Esophagus (tissue), 2 donors: ENCODE data around the gene PAM. TPM values are rescaled to one million over a fixed set of nuclear protein-coding genes. Genes with fewer than 3 reads are reported as not detected.

ENCODE experiments used
- H3K27ac ChIP-seq, 2 donors: one replicate each; pipeline ENCODE4 v1.5.1; 2013; ENCODE audit warnings: low read depth in 2 of 2, mild to moderate bottlenecking in 2 of 2, inconsistent platforms in 1 of 2, low read length in 1 of 2, moderate library complexity in 1 of 2
- H3K27me3 ChIP-seq, 2 donors: one replicate each; pipeline ENCODE4 v1.6.1; 2013; ENCODE audit warnings: low read length in 2 of 2, control low read depth in 1 of 2, mild to moderate bottlenecking in 1 of 2; ENCODE audit not compliant: insufficient read depth in 2 of 2, control insufficient read depth in 1 of 2
- H3K36me3 ChIP-seq, 2 donors: one replicate each; pipeline ENCODE4 v1.6.1; 2013; ENCODE audit warnings: low read length in 1 of 2; ENCODE audit not compliant: control insufficient read depth in 2 of 2, insufficient read depth in 2 of 2
- H3K4me1 ChIP-seq, 2 donors: one replicate each; pipeline ENCODE4 v1.6.1; 2013; ENCODE audit warnings: low read length in 1 of 2; ENCODE audit not compliant: control insufficient read depth in 2 of 2, insufficient read depth in 2 of 2
- H3K4me3 ChIP-seq, 2 donors: one replicate each; pipeline ENCODE4 v1.5.1; 2013; ENCODE audit warnings: low read length in 2 of 2, mild to moderate bottlenecking in 2 of 2, low read depth in 1 of 2, moderate library complexity in 1 of 2
- H3K9me3 ChIP-seq, 2 donors: one replicate each; pipeline ENCODE4 v1.6.1; 2013; ENCODE audit warnings: mild to moderate bottlenecking in 2 of 2, low read depth in 1 of 2, low read length in 1 of 2, moderate library complexity in 1 of 2; ENCODE audit not compliant: control insufficient read depth in 2 of 2, insufficient read depth in 1 of 2
- WGBS, 2 donors: extraction: QIAGEN DNeasy Blood & Tissue Kit; methylation state at CpG; one replicate each; pipeline ENCODE4 v1.1.7; 2013; 5-methylcytosine and 5-hydroxymethylcytosine counted together
- polyA plus RNA-seq, 2 donors: library from polyadenylated mRNA; stranded (reverse); fragments of 200-250 nt; gene quantifications; one replicate each; pipeline ENCODE4 v1.2.3, GENCODE V29; 2013
- donor health status: healthy with polysubstance abuse.
- donor health status: Bipolar disorder and iron deficiency.

Gene PAM
- polyA plus RNA-seq, 2 donors: 23.8 to 30.9 TPM

DNA sequence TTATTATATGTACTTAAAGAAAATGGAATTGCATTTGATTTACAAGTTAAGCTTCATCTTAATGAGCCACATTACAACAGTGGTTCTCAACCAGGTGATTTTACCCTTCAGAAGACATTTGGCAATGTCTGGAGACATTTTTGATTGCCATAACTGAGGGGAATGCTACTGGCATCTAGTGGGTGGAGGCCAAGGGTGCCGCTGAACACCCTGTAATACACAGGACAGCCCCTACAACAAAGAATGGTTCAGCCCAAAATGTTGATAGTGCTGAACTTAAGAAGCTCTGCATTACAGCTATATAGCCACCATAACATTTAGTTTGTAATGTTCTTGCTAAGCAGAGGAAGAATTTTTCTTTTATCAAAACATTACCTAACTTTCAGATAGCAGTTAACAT lies 103.1 kb downstream of the PAM start:
- Histone ChIP-seq H3K9me3 (no peaks in the 10 kb centered on the region), H3K36me3 (no peaks in the 10 kb centered on the region), H3K4me3 (no peak overlapping the region), H3K27me3 (no peaks in the 10 kb centered on the region), H3K27ac (no peak overlapping the region), H3K4me1 (no peaks in the 10 kb centered on the region)
- WGBS, 2 donors: 96 to 97% methylated on average over 1 of the region's 1 CpG

DNA sequence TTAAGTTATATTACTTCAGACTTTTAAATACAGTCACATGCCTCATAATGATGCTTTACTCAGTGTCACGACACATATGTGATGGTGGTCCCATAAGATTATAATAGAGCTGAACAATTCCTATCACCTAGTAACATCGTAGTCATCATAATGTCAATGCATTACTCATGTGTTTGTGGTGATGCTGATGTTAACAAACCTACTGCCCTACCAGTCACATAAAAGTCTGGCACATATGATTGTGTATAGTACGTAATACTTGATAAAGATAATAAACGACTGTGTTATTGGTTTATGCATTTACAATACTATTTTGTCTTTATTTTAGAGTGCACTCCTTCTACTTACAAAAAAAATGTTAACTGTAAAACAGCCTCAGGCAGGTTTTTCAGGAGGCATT lies 103.7 kb downstream of the PAM start:
- H3K27me3 ChIP-seq: no peaks in the 10 kb centered on the region
- H3K4me1 ChIP-seq: no peaks in the 10 kb centered on the region
- H3K4me3 ChIP-seq: no peak overlapping the region
- no peaks in the 10 kb centered on the region for H3K9me3 ChIP-seq
- H3K36me3 ChIP-seq: no peaks in the 10 kb centered on the region
- WGBS, 2 donors: 73 to 78% methylated on average over 4 of the region's 4 CpGs
- no peak overlapping the region for H3K27ac ChIP-seq

DNA sequence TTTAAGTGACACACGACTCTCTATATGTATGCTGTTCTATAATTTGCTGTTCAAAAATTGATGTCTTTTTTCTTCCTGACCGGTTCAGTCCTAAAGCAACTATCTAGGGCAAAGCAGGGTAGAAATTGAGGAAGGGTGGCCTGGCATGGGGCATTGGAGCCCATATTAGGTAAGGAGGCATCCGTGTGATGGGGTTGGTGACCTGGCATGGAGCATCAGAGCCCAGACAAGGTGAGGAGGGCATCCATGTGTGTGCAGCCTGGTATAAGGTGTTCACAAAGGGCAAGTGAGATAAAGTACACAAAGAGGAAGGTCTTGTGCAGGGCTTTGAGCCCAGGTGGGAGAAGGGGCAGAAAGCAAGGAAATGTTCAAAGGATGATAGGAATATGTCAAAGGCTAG lies 104.9 kb downstream of the PAM start:
- H3K27me3 ChIP-seq: no peaks in the 10 kb centered on the region
- no peak overlapping the region for H3K4me3 ChIP-seq
- H3K9me3 ChIP-seq: no peaks in the 10 kb centered on the region
- H3K36me3 ChIP-seq: no peaks in the 10 kb centered on the region
- H3K27ac ChIP-seq: no peak overlapping the region
- 93 to 99% methylated on average over 3 of the region's 3 CpGs for WGBS, 2 donors
- H3K4me1 ChIP-seq: no peaks in the 10 kb centered on the region

DNA sequence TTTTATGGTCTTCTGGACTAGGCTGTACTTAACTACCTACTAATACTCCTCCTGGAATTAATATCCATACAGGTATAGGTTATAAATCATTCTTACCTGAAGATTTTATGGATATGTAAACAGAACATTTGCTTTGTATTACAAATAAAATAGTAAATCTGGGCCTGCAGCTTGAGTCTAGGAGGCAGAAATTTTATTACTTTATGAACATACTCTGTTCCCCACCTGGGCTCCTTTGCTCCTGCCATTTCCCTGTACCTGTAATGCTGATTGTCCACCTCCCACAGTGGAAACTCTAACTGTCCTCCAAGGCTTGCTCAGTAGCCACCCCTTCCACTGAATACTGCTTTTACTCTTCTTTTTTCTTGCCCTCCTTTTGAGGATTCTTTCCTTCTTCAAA lies 108.0 kb downstream of the PAM start:
- Histone ChIP-seq H3K9me3 (no peaks in the 10 kb centered on the region), H3K36me3 (no peaks in the 10 kb centered on the region), H3K4me1 (no peaks in the 10 kb centered on the region), H3K27ac (no peak overlapping the region), H3K4me3 (no peak overlapping the region), H3K27me3 (no peaks in the 10 kb centered on the region)

DNA sequence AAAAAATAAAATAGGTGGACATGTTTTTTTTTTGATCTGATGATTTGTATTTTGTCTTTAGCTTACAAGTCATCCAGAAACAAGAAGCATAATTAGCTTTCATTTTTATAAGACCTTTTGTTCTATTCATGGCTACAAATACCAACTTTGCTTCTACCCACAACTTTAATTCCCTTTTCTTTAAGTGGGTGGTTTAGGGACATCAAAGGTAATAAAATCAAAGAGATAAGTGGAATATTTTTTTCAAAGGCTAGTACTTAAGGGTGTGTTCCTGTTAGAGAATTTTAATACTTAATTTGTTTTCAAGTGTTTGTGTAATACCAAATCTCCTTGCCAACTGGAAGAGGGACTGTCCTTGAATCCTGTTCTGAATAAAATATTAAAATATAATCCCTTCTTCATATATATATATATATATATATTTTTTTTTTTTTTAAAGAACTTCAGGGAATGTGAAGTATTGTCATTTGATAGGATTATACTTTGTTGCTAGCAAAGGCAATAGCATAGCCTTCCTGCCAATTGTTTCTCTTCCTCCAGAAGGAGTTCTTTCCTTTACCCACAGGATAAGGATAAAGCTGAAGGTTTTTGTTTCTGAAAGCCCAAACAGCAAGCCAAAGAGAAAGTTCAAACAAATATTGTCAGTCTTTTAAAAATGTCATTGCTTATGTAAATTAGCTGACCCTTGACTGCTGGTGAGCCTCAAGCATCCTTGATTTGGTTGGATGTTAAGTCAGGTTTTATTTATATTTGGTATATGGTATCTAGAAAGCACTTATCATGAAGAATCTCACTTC lies 108.9 kb downstream of the PAM start:
- Histone ChIP-seq H3K27me3 (no peaks in the 10 kb centered on the region), H3K4me3 (no peak overlapping the region), H3K36me3 (no peaks in the 10 kb centered on the region), H3K9me3 (no peaks in the 10 kb centered on the region), H3K4me1 (no peaks in the 10 kb centered on the region), H3K27ac (no peak overlapping the region)

DNA sequence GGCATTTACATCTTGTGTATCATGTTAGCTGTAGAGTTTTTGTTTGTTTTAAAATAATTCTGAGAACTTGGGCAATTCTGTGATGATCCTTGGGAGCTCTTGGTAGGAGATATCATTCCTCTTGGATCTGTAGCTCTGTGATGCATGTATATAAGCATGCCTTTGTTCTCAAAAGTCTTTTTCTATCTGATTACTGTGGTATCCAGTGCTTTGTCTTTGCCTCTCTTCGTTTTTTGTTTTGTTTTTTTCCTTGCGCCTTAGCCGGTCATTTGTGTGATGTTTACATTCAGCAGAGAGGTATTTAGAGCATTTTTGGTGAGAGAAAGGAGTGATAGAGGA lies 110.0 kb downstream of the PAM start:
- WGBS, 2 donors: 27 to 42% methylated on average over 3 of the region's 3 CpGs
- Histone ChIP-seq H3K36me3 (no peaks in the 10 kb centered on the region), H3K4me3 (peak overlapping the region in 1 of 2 donors; percentile 59), H3K27ac (peak overlapping the region in 1 of 2 donors; percentile 72), H3K4me1 (no peaks in the 10 kb centered on the region), H3K9me3 (no peaks in the 10 kb centered on the region), H3K27me3 (no peaks in the 10 kb centered on the region)

DNA sequence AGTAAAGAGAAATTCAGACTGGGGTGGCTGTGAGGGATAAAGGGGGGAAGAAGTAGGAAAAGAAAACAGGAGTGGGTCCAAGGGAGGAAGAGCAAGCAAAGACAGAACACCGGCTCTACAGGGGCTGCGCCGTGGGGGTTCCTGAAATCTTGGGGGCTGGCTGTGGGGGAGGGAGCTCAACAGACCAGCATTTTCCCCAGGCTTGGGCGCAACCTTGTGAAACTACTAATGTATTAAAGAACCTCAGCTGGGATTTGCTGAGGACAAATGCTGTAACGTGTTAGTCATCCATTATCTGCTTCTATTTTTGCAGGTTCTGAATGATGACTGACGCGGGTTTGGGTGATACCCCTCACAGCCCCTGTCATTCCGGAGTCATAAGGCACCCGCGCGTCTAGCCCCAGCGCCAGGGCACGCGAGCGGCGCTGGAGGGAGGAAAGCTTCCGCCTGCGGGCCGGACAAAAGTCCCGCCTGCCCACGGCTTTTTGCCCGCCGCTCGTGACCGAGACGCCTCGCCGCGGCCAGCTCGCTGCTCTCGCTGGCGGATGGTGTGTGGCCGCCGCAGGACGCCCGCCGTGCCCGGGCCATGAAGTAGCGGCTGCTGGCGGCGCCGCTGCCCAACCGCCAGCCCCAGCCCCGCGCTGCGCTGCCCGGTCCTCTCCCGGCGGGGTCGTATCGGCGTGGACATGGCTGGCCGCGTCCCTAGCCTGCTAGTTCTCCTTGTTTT lies 110.6 kb downstream of the PAM start:
- 1 to 2% methylated on average over 54 of the region's 54 CpGs for WGBS, 2 donors
- peak overlapping the region; percentile 52 to 59 for H3K4me3 ChIP-seq

DNA sequence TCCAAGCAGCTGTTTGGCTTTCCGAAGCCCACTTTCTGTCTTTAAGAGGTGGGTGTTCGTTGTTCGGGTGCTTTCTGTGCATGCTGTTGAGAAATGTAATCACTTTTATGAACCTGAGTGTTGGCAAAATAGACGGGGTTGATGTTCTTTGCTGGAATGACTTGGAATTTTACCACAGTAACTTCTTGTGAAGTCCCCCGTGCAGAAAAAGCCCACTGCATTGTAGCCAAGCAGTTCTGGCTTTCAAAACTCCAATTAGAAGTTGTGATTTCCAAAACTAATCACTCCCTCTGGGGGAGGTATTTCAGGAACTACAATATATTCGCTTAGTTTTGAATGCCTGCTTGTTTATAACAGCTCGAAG lies 111.1 kb downstream of the PAM start:
- 4 to 5% methylated on average over 7 of the region's 7 CpGs for WGBS, 2 donors
- H3K4me1 ChIP-seq: no peaks in the 10 kb centered on the region
- H3K27me3 ChIP-seq: no peaks in the 10 kb centered on the region
- peak overlapping the region; percentile 52 to 59 for H3K4me3 ChIP-seq
- no peaks in the 10 kb centered on the region for H3K36me3 ChIP-seq
- H3K27ac ChIP-seq: peak overlapping the region; percentile 72 to 86
- no peaks in the 10 kb centered on the region for H3K9me3 ChIP-seq

More for the DNA sequence above, 110.6 kb downstream of the PAM start:
- H3K36me3 ChIP-seq: no peaks in the 10 kb centered on the region
- no peaks in the 10 kb centered on the region for H3K4me1 ChIP-seq
- H3K9me3 ChIP-seq: no peaks in the 10 kb centered on the region
- peak overlapping the region; percentile 72 to 86 for H3K27ac ChIP-seq
- no peaks in the 10 kb centered on the region for H3K27me3 ChIP-seq

DNA sequence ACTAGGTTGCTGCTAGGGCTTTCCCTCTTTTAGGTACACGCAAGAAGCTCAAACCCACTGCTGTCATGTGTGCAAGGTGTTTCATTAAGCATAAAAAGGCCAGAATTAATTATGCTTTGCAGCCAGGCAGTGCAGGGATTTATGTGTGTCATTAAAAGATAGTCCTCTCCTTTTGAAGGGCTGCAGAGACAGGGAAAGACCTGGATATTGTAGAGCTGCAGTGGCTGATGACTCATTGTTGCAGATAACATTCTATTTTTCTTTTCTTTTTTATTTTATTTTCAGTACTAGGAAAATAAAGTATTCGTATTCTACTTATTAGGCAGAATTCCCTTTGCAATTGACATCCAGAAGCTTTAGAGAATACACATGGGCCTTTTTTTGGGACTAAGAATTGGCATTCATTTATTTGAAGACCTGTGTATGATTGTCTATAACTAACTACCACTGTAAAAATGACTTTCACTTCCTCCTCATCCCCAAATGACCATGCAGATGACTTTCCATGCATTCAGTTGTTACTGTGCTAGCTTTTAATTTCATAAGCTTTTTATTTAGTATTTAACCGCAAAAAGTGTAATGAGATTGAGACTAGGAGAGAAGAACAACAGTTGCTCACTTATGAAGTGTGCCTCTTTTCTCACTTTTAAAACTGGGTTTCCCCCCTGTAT lies 113.0 kb downstream of the PAM start:
- Histone ChIP-seq H3K4me1 (no peaks in the 10 kb centered on the region), H3K36me3 (no peaks in the 10 kb centered on the region), H3K27ac (no peak overlapping the region), H3K27me3 (no peaks in the 10 kb centered on the region), H3K4me3 (no peak overlapping the region), H3K9me3 (no peaks in the 10 kb centered on the region)
- WGBS, 2 donors: 86 to 88% methylated on average over 3 of the region's 3 CpGs
